T1000 (cell line): Measurements from ENCODE around the gene ITGA8.
"Not testable (repeated sequence)": the region's sequence is repeated elsewhere in the genome, so short reads cannot be mapped to it uniquely, and the experiment has no call there.

Experiments
- DNase-seq: peaks from one replicate; lab custom pipeline; 2025; ENCODE audit warnings: mixed read lengths; lab: John Stamatoyannopoulos, UW

ITGA8 gene

GRCh38 chr10:15494850-15495506, 224.7 kb downstream of the ITGA8 start:
- no peak for DNase-seq

DNA sequence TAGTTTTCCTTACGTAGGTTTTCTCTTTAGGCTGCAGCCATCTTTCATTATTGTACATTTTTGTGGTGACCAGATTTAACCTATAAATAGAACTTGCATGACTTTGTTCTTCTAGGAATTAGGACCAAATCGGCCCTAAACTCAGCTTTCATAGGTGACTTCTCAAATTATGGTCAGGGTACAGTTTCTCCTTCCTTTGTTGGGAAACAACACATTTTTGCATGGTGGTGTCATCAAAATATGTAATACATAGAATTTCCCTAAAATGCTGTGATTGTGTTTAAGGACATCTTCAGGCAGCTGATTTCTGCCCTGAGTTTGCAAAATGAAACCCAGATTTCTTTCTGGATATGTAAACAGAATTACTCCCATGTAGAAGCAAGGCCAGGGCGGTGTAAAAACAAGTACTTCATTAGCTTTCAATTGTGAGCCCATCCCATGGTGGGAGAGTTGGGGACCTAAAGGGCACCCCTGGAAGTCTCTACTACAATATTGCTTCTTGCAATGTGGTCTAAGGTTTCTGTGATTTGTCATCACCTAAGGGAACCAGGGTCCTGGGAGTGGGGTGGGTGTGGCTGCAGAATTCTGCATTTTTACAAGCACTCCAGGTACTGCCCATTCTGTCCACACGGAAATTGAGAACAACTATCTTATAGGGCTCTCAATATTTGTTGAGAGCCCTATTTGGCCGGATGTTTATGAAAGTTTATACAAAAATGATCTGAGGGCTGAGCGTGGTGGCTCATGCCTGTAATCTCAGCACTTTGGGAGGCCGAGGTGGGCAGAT, 227.7 kb downstream of the ITGA8 start:
- DNase-seq: no peak

DNA sequence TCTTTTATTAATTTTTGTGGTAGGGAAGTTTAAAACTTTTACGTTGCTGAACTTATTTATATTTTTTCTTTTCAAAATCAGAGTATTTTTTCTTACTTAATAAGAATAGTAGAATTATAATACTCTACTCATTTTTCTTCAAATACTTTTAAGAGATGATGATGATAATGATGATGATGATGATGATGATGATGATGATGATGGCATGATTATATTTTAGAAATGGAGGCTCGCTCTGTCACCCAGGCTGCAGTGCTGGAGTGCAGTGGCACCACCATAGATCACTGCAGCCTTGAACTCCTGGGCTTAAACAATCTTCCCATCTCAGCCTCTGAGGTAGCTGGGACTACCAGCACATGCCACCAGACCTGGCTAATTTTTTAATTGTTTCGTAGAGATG, 230.3 kb downstream of the ITGA8 start:
- no peak for DNase-seq

DNA sequence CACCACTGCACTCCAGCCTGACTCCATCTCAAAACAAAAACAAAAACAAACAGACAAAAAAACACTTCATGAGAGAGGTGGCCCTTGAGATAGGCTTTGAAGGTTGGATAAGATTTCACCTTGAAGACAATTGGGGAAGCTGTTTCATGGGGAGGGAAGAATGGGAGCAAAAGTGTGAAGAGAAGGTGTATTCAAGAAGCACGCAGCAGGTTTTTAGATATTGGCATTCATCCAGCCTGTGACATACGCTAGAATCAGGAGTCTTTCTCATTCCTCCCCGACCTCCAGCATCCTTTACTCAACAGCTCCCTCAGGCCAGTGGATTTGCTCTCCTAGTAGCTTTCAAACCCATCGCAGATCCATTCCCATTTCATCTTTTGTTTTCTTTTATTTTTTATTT, 232.3 kb downstream of the ITGA8 start:
- DNase-seq: no peak

DNA sequence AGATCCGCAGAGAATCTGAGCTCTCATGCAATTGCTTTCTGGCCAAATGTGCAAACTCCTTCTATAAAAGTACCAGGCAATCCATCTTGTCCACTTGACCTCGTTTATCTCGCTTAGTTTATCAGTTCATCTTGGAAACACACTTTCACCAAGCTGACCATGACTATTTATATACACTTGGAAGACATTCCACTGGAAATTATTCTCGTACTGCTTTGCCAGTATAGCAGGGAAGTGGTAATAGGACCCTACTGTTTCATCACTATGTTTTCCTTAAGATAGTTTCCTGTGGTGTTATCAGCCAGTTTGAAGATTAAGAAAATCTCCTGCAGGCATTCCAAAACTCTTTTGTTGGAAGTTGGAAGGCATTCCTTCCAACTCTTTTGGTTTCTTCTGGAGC, 233.3 kb downstream of the ITGA8 start:
- no peak for DNase-seq

- no peak for DNase-seq
Observed at GRCh38 chr10:15485684-15486316, 233.9 kb downstream of the ITGA8 start.

DNA sequence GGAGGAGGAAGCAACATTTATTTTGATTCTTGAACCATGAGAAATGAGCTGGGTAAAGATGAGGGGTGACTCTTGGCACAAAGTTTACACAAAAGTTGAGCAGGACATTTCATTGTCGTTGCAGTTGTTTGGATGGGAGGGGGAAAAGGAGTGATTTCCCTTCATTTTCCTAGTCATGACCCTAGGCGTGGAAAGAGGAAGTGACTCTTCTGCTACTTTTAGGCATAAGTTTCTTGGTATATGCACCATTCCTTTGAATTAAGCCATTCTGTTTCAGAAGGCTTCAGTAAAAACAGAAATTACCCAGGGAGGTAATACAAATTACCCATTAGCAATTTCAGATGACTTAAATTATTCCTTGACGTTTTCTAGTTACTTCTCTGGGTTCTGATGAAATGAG, 234.7 kb downstream of the ITGA8 start:
- DNase-seq: no peak

GRCh38 chr10:15484128-15484527, 235.6 kb downstream of the ITGA8 start:
- no peak for DNase-seq

DNA sequence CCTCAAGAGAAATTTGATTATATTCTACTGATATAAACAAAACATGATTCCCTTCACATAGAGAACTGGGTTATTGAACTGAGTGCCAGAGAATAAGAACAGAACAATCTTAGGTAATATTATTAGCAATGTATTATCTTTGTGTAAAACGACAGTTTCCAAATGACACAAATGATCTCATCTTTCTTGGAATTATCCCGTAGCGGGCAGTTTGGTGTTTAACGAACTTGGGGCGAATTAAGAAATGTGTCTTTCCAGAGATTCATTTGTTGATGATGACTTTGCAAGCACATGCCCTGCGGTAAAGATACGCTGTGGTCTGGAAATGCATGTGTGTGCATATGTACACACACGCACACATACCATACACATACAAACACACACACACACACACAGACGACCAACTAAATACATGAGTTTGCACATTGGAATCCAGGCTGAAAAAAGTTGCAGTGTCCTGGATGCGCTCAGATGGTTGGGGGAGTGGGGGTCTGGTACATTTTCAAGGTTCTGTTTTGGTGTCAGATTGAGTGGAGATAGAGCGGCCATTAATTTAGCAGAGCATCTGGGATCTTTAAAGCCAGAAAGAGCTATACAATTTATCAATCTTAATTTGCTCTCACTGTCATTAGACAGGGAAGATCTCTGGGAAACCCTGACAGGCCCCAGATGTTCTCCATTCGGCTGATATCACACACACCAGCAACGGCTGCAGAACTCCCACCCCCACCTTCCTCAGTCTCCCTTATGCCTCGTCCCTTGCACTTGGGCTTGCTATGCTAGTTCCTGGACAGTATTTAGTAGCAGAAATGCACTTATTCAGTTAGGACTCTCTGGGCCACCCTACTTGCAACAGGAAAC, 236.3 kb downstream of the ITGA8 start:
- DNase-seq: no peak

- no peak for DNase-seq
Observed at GRCh38 chr10:15482156-15482555, 237.6 kb downstream of the ITGA8 start.

GRCh38 chr10:15478950-15479349, 240.8 kb downstream of the ITGA8 start:
- DNase-seq: no peak

- DNase-seq: no peak
Observed at GRCh38 chr10:15478429-15478828, 241.3 kb downstream of the ITGA8 start.

- DNase-seq: no peak
Observed at GRCh38 chr10:15476337-15476736, 243.4 kb downstream of the ITGA8 start.

DNA sequence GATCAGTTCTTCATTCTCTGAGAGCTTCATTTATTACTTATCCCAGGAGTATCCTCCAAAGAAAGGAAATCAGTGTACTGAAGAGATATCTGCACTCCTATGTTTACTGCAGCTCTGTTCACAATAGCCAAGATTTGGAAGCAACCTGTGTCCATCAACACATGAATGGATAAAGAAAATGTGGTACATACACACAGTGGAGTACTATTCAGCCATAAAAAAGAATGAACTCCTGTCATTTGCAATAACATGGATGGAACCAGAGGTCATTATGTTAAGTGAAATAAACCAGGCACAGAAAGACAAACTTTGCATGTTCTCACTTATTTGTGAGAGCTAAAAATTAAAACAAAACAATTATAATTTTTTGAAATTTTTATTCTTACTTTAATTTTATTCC, 244.3 kb downstream of the ITGA8 start:
- DNase-seq: not testable (repeated sequence)

DNA sequence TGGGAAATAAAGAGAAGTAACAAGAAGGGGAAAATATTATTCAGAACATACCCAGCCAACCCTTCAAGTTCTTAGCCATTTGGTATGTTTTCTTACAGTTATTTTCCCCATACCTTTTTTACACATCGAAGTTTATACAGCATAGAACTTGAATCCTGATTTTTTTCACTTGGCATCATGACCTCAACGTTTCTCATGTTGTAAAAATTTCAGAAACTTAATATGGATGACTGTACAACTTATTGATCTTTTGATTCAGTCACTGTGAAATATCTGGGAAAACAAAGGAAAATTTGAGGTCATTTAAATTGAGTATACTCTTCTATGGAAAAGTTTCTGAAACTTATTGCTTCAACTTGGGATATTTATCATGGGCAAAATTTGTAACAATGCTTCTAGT, 245.1 kb downstream of the ITGA8 start:
- DNase-seq: no peak

DNA sequence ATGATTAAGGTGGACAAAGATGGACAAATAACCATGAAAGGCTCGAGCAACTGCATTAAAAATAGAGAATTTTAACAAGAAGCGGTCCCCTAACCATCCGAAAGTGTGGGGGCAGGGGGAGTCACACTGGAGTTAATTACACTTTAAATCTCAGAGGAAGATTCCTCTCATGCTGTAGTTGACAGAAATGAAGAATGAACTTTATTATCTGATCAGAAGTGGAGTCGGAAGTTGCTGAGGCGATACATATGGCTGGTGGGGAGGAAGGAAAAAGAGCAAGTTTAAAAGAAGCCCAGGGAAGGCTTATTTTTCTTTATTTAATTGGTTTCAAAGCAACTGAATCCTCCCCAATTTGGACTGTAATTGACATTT, 246.3 kb downstream of the ITGA8 start:
- no peak for DNase-seq

DNA sequence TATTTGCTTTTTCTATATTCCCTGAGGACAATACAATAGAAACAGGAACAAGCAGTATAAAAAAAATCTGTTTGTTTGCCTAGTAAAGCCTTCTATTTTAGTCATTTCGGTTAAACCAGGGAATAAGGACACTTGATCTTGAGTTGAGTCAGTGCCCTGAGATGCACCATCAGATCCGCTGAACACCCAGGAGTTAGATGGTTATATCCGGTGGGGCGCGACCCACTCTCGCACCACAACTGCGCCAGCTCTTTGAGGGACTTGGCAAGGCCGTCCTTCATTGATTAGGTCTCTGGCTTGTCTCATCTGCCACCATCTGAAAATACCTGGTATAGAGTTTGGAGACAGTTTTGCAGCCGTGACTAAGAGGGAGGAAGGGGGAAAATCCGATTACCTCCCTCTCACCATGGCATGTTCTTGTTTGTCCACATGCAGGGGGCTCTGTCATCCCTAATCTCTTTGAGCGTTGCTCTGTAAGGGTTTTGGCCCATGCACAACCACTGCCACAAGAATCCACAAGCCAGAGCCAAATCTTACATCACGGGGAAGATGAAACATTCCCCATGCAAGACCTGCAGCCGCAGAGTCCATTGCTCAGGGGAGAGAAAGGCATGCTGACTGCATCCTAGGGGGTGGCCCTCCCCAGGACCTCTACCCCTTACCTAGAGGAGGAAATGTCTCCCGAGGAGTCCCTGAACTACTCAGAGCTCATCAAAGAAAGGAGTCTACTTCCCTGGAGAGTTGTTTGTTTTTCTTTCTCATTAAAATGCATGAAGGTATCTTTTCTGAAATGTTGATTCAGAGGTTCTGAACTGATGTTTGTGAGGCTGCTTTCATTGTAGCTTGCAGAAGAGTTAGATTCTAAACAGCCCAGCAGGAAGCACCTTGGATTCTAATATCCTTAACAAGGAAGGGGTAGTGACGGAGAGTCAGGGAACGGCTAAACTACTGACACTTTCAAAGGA, 247.0 kb downstream of the ITGA8 start:
- peak; percentile 100 for DNase-seq

- DNase-seq: peak; percentile 89
Observed at GRCh38 chr10:15472008-15472407, 247.7 kb downstream of the ITGA8 start.

GRCh38 chr10:15469111-15469510, 250.6 kb downstream of the ITGA8 start:
- DNase-seq: no peak

DNA sequence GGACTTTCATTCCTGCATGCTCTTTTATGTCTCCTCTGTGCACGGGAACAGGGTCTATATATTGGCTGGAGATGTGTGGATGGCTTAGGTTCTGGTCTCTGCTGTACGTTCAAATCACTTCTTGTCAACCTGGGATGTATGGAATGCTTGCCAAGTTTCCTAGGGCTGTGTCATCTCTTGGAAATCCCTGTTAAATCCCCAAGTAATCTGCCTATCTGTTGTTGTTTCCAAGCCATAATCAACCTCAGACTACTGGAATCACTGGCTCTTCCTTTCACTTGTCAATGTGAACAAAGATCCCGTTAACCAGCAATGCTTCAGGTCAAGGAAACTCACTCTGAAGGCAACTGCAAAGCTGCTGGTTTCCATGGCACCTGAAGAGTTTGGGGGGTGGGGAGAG, 255.3 kb downstream of the ITGA8 start:
- DNase-seq: no peak
